ENCODE results near the gene MPZ. TPM values are rescaled to one million over a fixed set of nuclear protein-coding genes. Genes with fewer than 3 reads are reported as not detected.
"Not testable (repeated sequence)": the region's sequence is repeated elsewhere in the genome, so short reads cannot be mapped to it uniquely, and the experiment has no call there.

Gene MPZ
- total and polyA plus RNA-seq, 2 experiments from 2014 or later = 0.21 to 2.1 TPM

- no peaks in the 10 kb centered on the region for H3K36me3 ChIP-seq (replicated peaks; ENCODE audit: insufficient read depth, low read depth)
- 49% methylated on average over 6 of the region's 6 CpGs for WGBS (ENCODE audit: low lambda C conversion rate, missing lambda C conversion rate)
- peak overlapping the region; percentile 98 for H3K4me2 ChIP-seq
- TF ChIP-seq EZH2phosphoT487 (IDR thresholded peaks at IDR 0.05; ENCODE audit: low read depth, severe bottlenecking, unreplicated experiment) (no peak), EZH2 (IDR thresholded peaks at IDR 0.05; ENCODE audit: borderline replicate concordance) (no peak)
- TF ChIP-seq, protein P1, sequence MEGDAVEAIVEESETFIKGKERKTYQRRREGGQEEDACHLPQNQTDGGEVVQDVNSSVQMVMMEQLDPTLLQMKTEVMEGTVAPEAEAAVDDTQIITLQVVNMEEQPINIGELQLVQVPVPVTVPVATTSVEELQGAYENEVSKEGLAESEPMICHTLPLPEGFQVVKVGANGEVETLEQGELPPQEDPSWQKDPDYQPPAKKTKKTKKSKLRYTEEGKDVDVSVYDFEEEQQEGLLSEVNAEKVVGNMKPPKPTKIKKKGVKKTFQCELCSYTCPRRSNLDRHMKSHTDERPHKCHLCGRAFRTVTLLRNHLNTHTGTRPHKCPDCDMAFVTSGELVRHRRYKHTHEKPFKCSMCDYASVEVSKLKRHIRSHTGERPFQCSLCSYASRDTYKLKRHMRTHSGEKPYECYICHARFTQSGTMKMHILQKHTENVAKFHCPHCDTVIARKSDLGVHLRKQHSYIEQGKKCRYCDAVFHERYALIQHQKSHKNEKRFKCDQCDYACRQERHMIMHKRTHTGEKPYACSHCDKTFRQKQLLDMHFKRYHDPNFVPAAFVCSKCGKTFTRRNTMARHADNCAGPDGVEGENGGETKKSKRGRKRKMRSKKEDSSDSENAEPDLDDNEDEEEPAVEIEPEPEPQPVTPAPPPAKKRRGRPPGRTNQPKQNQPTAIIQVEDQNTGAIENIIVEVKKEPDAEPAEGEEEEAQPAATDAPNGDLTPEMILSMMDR (IDR thresholded peaks at IDR 0.05; ENCODE audit: poor library complexity) = no peak
- H3K9me2 ChIP-seq (replicated peaks; ENCODE audit: insufficient read depth) = no peaks in the 10 kb centered on the region
- DNase-seq (ENCODE audit: low spot score) = no peak
- H3K4me3 ChIP-seq = peak overlapping the region; percentile 42
- no peak overlapping the region for H3K27ac ChIP-seq
- H3K9me3 ChIP-seq (ENCODE audit: low read depth) = peaks cover 4% of the 10 kb centered on the region
- H3K27me3 ChIP-seq = peaks cover 26% of the 10 kb centered on the region
- H3K4me1 ChIP-seq (ENCODE audit: insufficient read depth) = peaks cover 6% of the 10 kb centered on the region
- H2AFZ ChIP-seq = no peak overlapping the region
- H3K79me2 ChIP-seq = no peaks in the 10 kb centered on the region
- no peaks in the 10 kb centered on the region for H4K20me1 ChIP-seq (ENCODE audit: insufficient read depth, poor library complexity, severe bottlenecking)
These were observed 50.4 kb downstream of the MPZ start for GRCh38 chr1:161259345-161259702.

GRCh38 chr1:161258439-161259344, 51.1 kb downstream of the MPZ start, which contains the start of gene PCP4L1:
TSS of gene PCP4L1 (plus strand) at chr1:161258745. CDS start at chr1:161258975, 230 bp downstream.
- 4% methylated on average over 58 of the region's 62 CpGs for WGBS (ENCODE audit: low lambda C conversion rate, missing lambda C conversion rate)
- peaks cover 4% of the 10 kb centered on the region for H3K9me3 ChIP-seq (ENCODE audit: low read depth)
- peak within 1 kb of the TSS; percentile 55 for H2AFZ ChIP-seq
- H3K27ac ChIP-seq = no peak within 1 kb of the TSS
- H3K36me3 ChIP-seq (replicated peaks; ENCODE audit: insufficient read depth, low read depth) = no peaks in the 10 kb centered on the region
- H3K4me2 ChIP-seq = peak within 1 kb of the TSS; percentile 98
- peak; percentile 75 for DNase-seq (ENCODE audit: low spot score)
- peaks cover 6% of the 10 kb centered on the region for H3K4me1 ChIP-seq (ENCODE audit: insufficient read depth)
- H3K27me3 ChIP-seq = peaks cover 26% of the 10 kb centered on the region
- no peaks in the 10 kb centered on the region for H3K9me2 ChIP-seq (replicated peaks; ENCODE audit: insufficient read depth)
- H3K79me2 ChIP-seq = no peaks in the 10 kb centered on the region
- H4K20me1 ChIP-seq (ENCODE audit: insufficient read depth, poor library complexity, severe bottlenecking) = no peaks in the 10 kb centered on the region
- no peak for TF ChIP-seq EZH2 (IDR thresholded peaks at IDR 0.05; ENCODE audit: borderline replicate concordance)
- TF ChIP-seq, protein P1 (IDR thresholded peaks at IDR 0.05; ENCODE audit: poor library complexity) = no peak
- TF ChIP-seq EZH2phosphoT487 (IDR thresholded peaks at IDR 0.05; ENCODE audit: low read depth, severe bottlenecking, unreplicated experiment) = no peak
- peak within 1 kb of the TSS; percentile 42 for H3K4me3 ChIP-seq

DNA sequence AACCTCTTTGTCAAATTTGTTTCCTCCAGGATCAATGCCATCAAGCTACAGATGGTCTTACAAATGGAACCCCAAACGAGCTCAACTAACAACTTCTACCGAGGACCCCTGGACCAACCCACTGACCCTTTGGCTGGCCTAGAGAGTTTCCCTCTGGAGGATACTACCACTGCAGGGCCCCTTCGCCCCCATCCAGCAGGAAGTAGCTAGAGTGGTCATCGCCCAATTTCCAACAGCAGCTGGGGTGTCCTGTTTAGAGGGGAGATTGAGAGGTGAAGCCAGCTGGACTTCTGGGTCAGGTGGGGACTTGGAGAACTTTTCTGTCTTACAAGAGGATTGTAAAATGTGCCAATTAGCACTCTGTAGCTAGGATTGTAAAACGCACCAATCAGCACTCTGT, 52.7 kb downstream of the MPZ start:
- H3K27ac ChIP-seq; H3K36me3 ChIP-seq (replicated peaks; ENCODE audit: insufficient read depth, low read depth); DNase-seq (ENCODE audit: low spot score): not testable (repeated sequence)

DNA sequence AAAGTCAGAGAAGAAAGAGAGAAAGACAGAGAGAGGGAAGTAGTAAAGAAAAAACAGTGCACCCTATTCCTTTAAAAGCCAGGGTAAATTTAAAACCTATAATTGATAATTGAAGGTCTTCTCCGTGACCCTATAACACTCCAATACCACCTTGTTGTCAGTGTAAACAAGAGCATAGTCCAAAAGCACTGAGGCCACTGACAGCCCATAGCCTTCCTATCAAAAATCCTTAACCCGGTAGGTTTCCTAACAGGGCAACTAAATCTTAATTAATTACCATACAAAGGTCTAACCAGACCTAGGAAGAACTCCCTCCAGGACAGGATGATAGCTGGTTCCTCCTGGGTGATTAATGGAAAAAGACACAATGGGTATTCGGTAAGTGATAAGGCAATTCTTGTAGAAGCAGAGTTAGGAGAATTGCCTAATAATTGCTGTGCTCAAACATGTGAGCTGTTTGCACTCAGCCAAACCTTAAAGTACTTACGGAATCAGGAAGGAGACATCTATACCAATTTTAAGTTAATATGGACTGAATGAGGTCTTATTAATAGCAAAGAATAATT, 53.7 kb downstream of the MPZ start:
- H4K20me1 ChIP-seq (ENCODE audit: insufficient read depth, poor library complexity, severe bottlenecking); DNase-seq (ENCODE audit: low spot score); H3K9me3 ChIP-seq (ENCODE audit: low read depth); H3K27ac ChIP-seq; H3K4me3 ChIP-seq; H3K79me2 ChIP-seq; H3K4me1 ChIP-seq (ENCODE audit: insufficient read depth); H3K4me2 ChIP-seq; H3K36me3 ChIP-seq (replicated peaks; ENCODE audit: insufficient read depth, low read depth); H2AFZ ChIP-seq; H3K9me2 ChIP-seq (replicated peaks; ENCODE audit: insufficient read depth): not testable (repeated sequence)
- H3K27me3 ChIP-seq = peaks cover 26% of the 10 kb centered on the region
- 30% methylated on average over 4 of the region's 4 CpGs for WGBS (ENCODE audit: low lambda C conversion rate, missing lambda C conversion rate)

More for the DNA sequence above, 52.7 kb downstream of the MPZ start:
- H4K20me1 ChIP-seq (ENCODE audit: insufficient read depth, poor library complexity, severe bottlenecking); H2AFZ ChIP-seq; H3K4me2 ChIP-seq; H3K79me2 ChIP-seq; H3K4me1 ChIP-seq (ENCODE audit: insufficient read depth); H3K9me3 ChIP-seq (ENCODE audit: low read depth); H3K4me3 ChIP-seq; H3K9me2 ChIP-seq (replicated peaks; ENCODE audit: insufficient read depth): not testable (repeated sequence)
- 94% methylated on average over 5 of the region's 5 CpGs for WGBS (ENCODE audit: low lambda C conversion rate, missing lambda C conversion rate)
- peaks cover 26% of the 10 kb centered on the region for H3K27me3 ChIP-seq

DNA sequence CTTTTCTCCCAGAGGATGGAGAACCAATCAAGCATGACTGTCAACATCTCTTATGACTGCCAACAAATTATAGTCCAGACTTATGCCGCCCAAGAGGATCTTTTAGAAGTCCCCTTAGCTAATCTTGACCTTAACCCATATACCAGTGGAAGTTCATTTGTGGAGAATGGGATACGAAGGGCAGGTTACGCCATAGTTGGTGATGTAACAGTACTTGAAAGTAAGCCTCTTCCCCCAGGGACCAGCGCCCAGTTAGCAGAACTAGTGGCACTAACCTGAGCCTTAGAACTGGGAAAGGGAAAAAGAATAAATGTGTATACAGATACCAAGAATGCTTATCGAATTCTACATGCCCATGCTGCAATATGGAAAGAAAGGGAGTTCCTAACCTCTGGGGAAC, 54.5 kb downstream of the MPZ start:
- DNase-seq (ENCODE audit: low spot score); H3K36me3 ChIP-seq (replicated peaks; ENCODE audit: insufficient read depth, low read depth); H2AFZ ChIP-seq; H4K20me1 ChIP-seq (ENCODE audit: insufficient read depth, poor library complexity, severe bottlenecking); H3K4me1 ChIP-seq (ENCODE audit: insufficient read depth); H3K9me2 ChIP-seq (replicated peaks; ENCODE audit: insufficient read depth); H3K4me3 ChIP-seq; H3K4me2 ChIP-seq; H3K9me3 ChIP-seq (ENCODE audit: low read depth); H3K79me2 ChIP-seq; H3K27ac ChIP-seq: not testable (repeated sequence)
- 86% methylated on average over 5 of the region's 5 CpGs for WGBS (ENCODE audit: low lambda C conversion rate, missing lambda C conversion rate)
- H3K27me3 ChIP-seq = peaks cover 22% of the 10 kb centered on the region
